SK-N-SH (cell line): ENCODE data around the gene SLC22A15. TPM values are rescaled to one million over a fixed set of nuclear protein-coding genes. Genes with fewer than 3 reads are reported as not detected.

Experiments
- CTCF ChIA-PET: fragments of 300-600, 350-600 bp; formaldehyde crosslinking; extraction: SDS; loops from one replicate; lab custom pipeline; 2021; lab: Yijun Ruan, JAX
- POLR2A ChIA-PET: fragments of 350-600 bp; sonication (Branson Sonifier 250); formaldehyde crosslinking; extraction: SDS; loops from one replicate; lab custom pipeline; 2020; ENCODE audit warnings: antibody characterized with exemption, inconsistent platforms; lab: Yijun Ruan, JAX
- DNase-seq: peaks from one replicate; pipeline ENCODE4 v3.0.0; 2012
- H2AFZ ChIP-seq: fragments of 200-600 bp; sonication (generic); 2 replicates; pipeline ENCODE4 v1.8.1; 2016; ENCODE audit warnings: antibody characterized with exemption, mild to moderate bottlenecking, low read depth
- H3F3A ChIP-seq: fragments of 200-600 bp; sonication (generic); replicated peaks from 2 replicates; pipeline ENCODE3; 2016; ENCODE audit warnings: antibody characterized with exemption, mild to moderate bottlenecking; ENCODE audit not compliant: insufficient read depth
- H3K27ac ChIP-seq, 2 experiments: fragments of 200-500 bp in 1 of 2; fragments of 200-600 bp in 1 of 2; sonication (Bioruptor generic) in 1 of 2; sonication (generic), shearing (Covaris generic) in 1 of 2; 2 replicates each; pipeline versions ENCODE4 v1.5.1 to v1.6.1; 2014 to 2016; ENCODE audit warnings: low read depth in 2 of 2, inconsistent platforms in 1 of 2, low read length in 1 of 2, mild to moderate bottlenecking in 1 of 2, mixed read lengths in 1 of 2
- H3K27me3 ChIP-seq: fragments of 200-600 bp; sonication (generic), shearing (Covaris generic); 2 replicates; pipeline ENCODE4 v1.6.1; 2016; ENCODE audit warnings: mixed run types; ENCODE audit not compliant: insufficient read depth
- H3K36me3 ChIP-seq, 2 experiments: fragments of 200-500 bp in 1 of 2; fragments of 200-600 bp in 1 of 2; sonication (Bioruptor generic) in 1 of 2; sonication (generic) in 1 of 2; replicated peaks in 1 of 2; 2 replicates each; pipeline versions ENCODE3 to v1.5.1; 2014 to 2016; ENCODE audit warnings: low read length in 1 of 2, mild to moderate bottlenecking in 1 of 2; ENCODE audit not compliant: insufficient read depth in 2 of 2, control insufficient read depth in 1 of 2
- H3K4me1 ChIP-seq, 2 experiments: fragments of 200-500 bp in 1 of 2; fragments of 200-600 bp in 1 of 2; sonication (Bioruptor generic) in 1 of 2; sonication (generic), shearing (Covaris generic) in 1 of 2; 2 replicates each; pipeline versions ENCODE4 v1.5.1 to v1.6.1; 2014 to 2016; ENCODE audit warnings: low read depth in 1 of 2, low read length in 1 of 2, mixed run types in 1 of 2; ENCODE audit not compliant: insufficient read depth in 2 of 2, control insufficient read depth in 1 of 2
- H3K4me2 ChIP-seq: fragments of 200-600 bp; sonication (generic), shearing (Covaris generic); 2 replicates; pipeline ENCODE4 v1.6.1; 2017; ENCODE audit warnings: mixed run types
- H3K4me3 ChIP-seq, 2 experiments: fragments of 200-500 bp in 1 of 2; fragments of 200-600 bp in 1 of 2; sonication (Bioruptor generic) in 1 of 2; sonication (generic), shearing (Covaris generic) in 1 of 2; 2 replicates each; pipeline versions ENCODE4 v1.5.1 to v1.8.1; 2014 to 2016; ENCODE audit warnings: low read depth in 2 of 2, inconsistent platforms in 1 of 2, low read length in 1 of 2, mild to moderate bottlenecking in 1 of 2, mixed read lengths in 1 of 2, moderate library complexity in 1 of 2
- H3K79me2 ChIP-seq: fragments of 200-600 bp; sonication (generic); 2 replicates; pipeline ENCODE4 v1.8.1; 2017; ENCODE audit warnings: mild to moderate bottlenecking; ENCODE audit not compliant: insufficient read depth
- H3K9ac ChIP-seq: fragments of 200-600 bp; sonication (generic); 2 replicates; pipeline ENCODE4 v1.6.1; 2017; ENCODE audit warnings: mixed run types
- H3K9me2 ChIP-seq: fragments of 200-600 bp; sonication (generic); 2 replicates; pipeline ENCODE4 v1.6.1; 2017; ENCODE audit warnings: mixed run types
- H3K9me3 ChIP-seq: fragments of 200-600 bp; sonication (generic); 2 replicates; pipeline ENCODE4 v1.6.1; 2017; ENCODE audit warnings: mixed run types, mild to moderate bottlenecking, moderate library complexity
- H4K20me1 ChIP-seq: fragments of 200-600 bp; sonication (generic); 2 replicates; pipeline ENCODE4 v1.6.1; 2017; ENCODE audit warnings: mild to moderate bottlenecking, mixed run types; ENCODE audit not compliant: insufficient read depth
- CHD2 ChIP-seq: fragments of 150-350 bp; IDR thresholded peaks from 2 replicates; pipeline ENCODE4 v1.6.1; 2018; ENCODE audit warnings: low read length; ENCODE audit not compliant: partially characterized antibody
- ELF1 ChIP-seq: IDR thresholded peaks from 2 replicates; pipeline ENCODE4 v1.4.0; 2012
- EP300 ChIP-seq, 2 experiments: IDR thresholded peaks; 2 replicates each; pipeline versions ENCODE4 v1.4.0 to v1.6.1; 2012; ENCODE audit warnings: borderline replicate concordance in 1 of 2, low read depth in 1 of 2, low read length in 1 of 2
- EZH2phosphoT487 ChIP-seq: fragments of 200-600 bp; sonication (generic); IDR thresholded peaks from 2 replicates; pipeline ENCODE4 v1.6.1; 2017; ENCODE audit warnings: low read depth, mixed run types, mild to moderate bottlenecking, antibody characterized with exemption, moderate library complexity, borderline replicate concordance
- FOXM1 ChIP-seq: IDR thresholded peaks from 2 replicates; pipeline ENCODE4 v1.4.0; 2012; ENCODE audit warnings: low read depth, mild to moderate bottlenecking
- GATA2 ChIP-seq: sonication (generic); formaldehyde crosslinking; IDR thresholded peaks from 2 replicates; pipeline ENCODE4 v1.5.0; 2020; ENCODE audit warnings: mild to moderate bottlenecking, missing genetic modification reagents
- JUND ChIP-seq: IDR thresholded peaks from 2 replicates; pipeline ENCODE4 v1.4.0; 2012
- MEF2A ChIP-seq: IDR thresholded peaks from 2 replicates; pipeline ENCODE4 v1.4.0; 2012; ENCODE audit warnings: low read depth, borderline replicate concordance
- MXI1 ChIP-seq: IDR thresholded peaks from 2 replicates; pipeline ENCODE4 v1.6.1; 2012; ENCODE audit warnings: mild to moderate bottlenecking, low read depth, low read length, improper control_type of control experiment
- NRF1 ChIP-seq: IDR thresholded peaks from 2 replicates; pipeline ENCODE4 v1.6.1; 2012; ENCODE audit warnings: low read depth, mild to moderate bottlenecking, low read length
- RCOR1 ChIP-seq: fragments of 150-350 bp; IDR thresholded peaks from 2 replicates; pipeline ENCODE4 v1.6.1; 2017; ENCODE audit warnings: antibody characterized with exemption, low read length
- SIN3A ChIP-seq: IDR thresholded peaks from 2 replicates; pipeline ENCODE4 v1.6.1; 2012; ENCODE audit warnings: low read depth, mild to moderate bottlenecking, low read length, moderate library complexity, borderline replicate concordance
- SMC3 ChIP-seq: IDR thresholded peaks from 2 replicates; pipeline ENCODE4 v1.6.1; 2012; ENCODE audit warnings: low read depth, low read length, improper control_type of control experiment
- TAF1 ChIP-seq: IDR thresholded peaks from 2 replicates; pipeline ENCODE4 v1.6.1; 2012; ENCODE audit warnings: low read depth, mild to moderate bottlenecking, low read length, moderate library complexity, borderline replicate concordance
- TEAD4 ChIP-seq: IDR thresholded peaks from 2 replicates; pipeline ENCODE4 v1.4.0; 2012; ENCODE audit warnings: mild to moderate bottlenecking, borderline replicate concordance; ENCODE audit not compliant: insufficient read depth
- WGBS: methylation state at CpG from one replicate; pipeline ENCODE4 v1.1.6; 2017; ENCODE audit warnings: low lambda C conversion rate; 5-methylcytosine and 5-hydroxymethylcytosine counted together
- polyA plus RNA-seq, 3 experiments: library from polyadenylated mRNA; depleted of rRNA; stranded (reverse); fragments of >200 nt; gene quantifications; 2 replicates each; pipeline ENCODE4 v1.2.3, GENCODE V29; 2012
- TF ChIP-seq, protein P1 (sequence below): IDR thresholded peaks from 2 replicates; pipeline ENCODE4 v1.4.0; 2012; ENCODE audit warnings: low read depth, borderline replicate concordance
- TF ChIP-seq, protein P2 (sequence below): IDR thresholded peaks from 2 replicates; pipeline ENCODE4 v1.4.0; 2012; ENCODE audit warnings: low read depth
- TF ChIP-seq, protein P3 (sequence below): IDR thresholded peaks from 2 replicates; pipeline ENCODE4 v1.6.1; 2012; ENCODE audit warnings: mild to moderate bottlenecking, low read depth, low read length, moderate library complexity
- TF ChIP-seq, protein P4 (sequence below): IDR thresholded peaks from 2 replicates; pipeline ENCODE4 v1.4.0; 2012; ENCODE audit warnings: low read depth, borderline replicate concordance
- TF ChIP-seq, protein P5 (sequence below): IDR thresholded peaks from 2 replicates; pipeline ENCODE4; 2012
- TF ChIP-seq, protein P6 (sequence below): fragments of 150-350 bp; IDR thresholded peaks from 2 replicates; pipeline ENCODE4 v1.6.1; 2016; ENCODE audit warnings: mild to moderate bottlenecking, low read depth, low read length

SLC22A15 gene
- polyA plus RNA-seq, 1 of the 3 experiments (the other 2 are of a cell fraction): 0.13 TPM

DNA sequence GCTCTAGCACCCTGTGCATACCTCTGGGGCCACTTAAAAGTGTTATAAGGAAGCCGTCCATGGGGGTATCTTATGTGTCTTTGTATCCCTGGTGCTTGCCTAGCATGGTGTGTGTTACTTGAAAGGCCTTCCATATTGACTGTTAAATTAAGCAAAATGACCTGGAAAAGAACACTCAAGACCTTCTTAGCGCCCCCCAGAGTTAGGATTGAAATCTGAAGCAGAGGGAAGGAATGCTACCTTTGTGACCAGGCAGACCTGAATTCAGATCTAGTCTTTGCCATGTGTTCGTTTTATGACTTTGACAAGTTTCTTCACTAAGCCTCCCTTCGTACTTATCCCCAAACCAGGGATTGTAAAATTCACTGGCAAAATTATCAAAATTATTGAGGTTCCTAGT, 59.9 kb downstream of the SLC22A15 start (continued):
- TF ChIP-seq, protein P1, sequence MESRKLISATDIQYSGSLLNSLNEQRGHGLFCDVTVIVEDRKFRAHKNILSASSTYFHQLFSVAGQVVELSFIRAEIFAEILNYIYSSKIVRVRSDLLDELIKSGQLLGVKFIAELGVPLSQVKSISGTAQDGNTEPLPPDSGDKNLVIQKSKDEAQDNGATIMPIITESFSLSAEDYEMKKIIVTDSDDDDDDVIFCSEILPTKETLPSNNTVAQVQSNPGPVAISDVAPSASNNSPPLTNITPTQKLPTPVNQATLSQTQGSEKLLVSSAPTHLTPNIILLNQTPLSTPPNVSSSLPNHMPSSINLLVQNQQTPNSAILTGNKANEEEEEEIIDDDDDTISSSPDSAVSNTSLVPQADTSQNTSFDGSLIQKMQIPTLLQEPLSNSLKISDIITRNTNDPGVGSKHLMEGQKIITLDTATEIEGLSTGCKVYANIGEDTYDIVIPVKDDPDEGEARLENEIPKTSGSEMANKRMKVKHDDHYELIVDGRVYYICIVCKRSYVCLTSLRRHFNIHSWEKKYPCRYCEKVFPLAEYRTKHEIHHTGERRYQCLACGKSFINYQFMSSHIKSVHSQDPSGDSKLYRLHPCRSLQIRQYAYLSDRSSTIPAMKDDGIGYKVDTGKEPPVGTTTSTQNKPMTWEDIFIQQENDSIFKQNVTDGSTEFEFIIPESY: no peak

DNA sequence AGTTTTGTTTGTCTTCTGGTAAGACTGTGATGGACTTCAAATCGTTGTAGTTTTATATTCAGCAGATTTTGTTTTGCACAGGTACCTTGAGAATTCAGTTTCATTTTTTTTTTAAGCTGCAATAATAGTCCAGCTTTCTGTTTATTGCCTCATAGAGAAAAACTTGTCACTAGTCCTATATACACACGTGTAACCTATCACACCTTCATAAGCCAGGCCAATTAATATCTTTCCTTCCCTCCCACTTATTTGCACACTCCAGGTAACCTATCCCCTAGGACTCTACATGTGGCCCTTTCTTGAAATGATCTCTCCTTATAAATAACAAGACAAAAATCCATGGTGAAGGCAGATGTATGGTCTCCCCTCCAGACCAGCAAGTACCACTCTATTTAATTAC, 62.4 kb downstream of the SLC22A15 start:
- no peaks in the 10 kb centered on the region for H3K36me3 ChIP-seq
- H3K27ac ChIP-seq: no peak overlapping the region
- CTCF ChIA-PET: interaction anchor here (0.8 to 2.7 kb wide), 3 partner anchors 9 to 218 kb away, joined by 3 to 10 read pairs (median 3); no protein-coding TSS in a partner anchor
- POLR2A ChIA-PET: no interaction called here
- no peaks in the 10 kb centered on the region for H3F3A ChIP-seq
- 4% methylated on average over 2 of the region's 2 CpGs for WGBS
- H3K4me2 ChIP-seq: no peak overlapping the region
- H3K9ac ChIP-seq: no peak overlapping the region
- DNase-seq: no peak
- no peaks in the 10 kb centered on the region for H4K20me1 ChIP-seq
- no peaks in the 10 kb centered on the region for H3K9me2 ChIP-seq
- no peaks in the 10 kb centered on the region for H3K27me3 ChIP-seq
- TF ChIP-seq MEF2A: no peak
- TF ChIP-seq MXI1: no peak
- TF ChIP-seq TEAD4: no peak
- TF ChIP-seq EP300 (IDR thresholded peaks at IDR 0.05; ENCODE audit: borderline replicate concordance in 1 of 2, low read depth in 1 of 2, low read length in 1 of 2): no peak
- no peak for TF ChIP-seq ELF1
- no peak for TF ChIP-seq JUND
- TF ChIP-seq, protein P2, sequence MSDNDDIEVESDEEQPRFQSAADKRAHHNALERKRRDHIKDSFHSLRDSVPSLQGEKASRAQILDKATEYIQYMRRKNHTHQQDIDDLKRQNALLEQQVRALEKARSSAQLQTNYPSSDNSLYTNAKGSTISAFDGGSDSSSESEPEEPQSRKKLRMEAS: no peak
- TF ChIP-seq NRF1: no peak
- TF ChIP-seq FOXM1: no peak
- no peak for TF ChIP-seq EZH2phosphoT487
- TF ChIP-seq, protein P3, sequence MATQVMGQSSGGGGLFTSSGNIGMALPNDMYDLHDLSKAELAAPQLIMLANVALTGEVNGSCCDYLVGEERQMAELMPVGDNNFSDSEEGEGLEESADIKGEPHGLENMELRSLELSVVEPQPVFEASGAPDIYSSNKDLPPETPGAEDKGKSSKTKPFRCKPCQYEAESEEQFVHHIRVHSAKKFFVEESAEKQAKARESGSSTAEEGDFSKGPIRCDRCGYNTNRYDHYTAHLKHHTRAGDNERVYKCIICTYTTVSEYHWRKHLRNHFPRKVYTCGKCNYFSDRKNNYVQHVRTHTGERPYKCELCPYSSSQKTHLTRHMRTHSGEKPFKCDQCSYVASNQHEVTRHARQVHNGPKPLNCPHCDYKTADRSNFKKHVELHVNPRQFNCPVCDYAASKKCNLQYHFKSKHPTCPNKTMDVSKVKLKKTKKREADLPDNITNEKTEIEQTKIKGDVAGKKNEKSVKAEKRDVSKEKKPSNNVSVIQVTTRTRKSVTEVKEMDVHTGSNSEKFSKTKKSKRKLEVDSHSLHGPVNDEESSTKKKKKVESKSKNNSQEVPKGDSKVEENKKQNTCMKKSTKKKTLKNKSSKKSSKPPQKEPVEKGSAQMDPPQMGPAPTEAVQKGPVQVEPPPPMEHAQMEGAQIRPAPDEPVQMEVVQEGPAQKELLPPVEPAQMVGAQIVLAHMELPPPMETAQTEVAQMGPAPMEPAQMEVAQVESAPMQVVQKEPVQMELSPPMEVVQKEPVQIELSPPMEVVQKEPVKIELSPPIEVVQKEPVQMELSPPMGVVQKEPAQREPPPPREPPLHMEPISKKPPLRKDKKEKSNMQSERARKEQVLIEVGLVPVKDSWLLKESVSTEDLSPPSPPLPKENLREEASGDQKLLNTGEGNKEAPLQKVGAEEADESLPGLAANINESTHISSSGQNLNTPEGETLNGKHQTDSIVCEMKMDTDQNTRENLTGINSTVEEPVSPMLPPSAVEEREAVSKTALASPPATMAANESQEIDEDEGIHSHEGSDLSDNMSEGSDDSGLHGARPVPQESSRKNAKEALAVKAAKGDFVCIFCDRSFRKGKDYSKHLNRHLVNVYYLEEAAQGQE: no peak
- TF ChIP-seq SMC3: no peak
- no peak for TF ChIP-seq TAF1
- no peak for TF ChIP-seq CHD2
- TF ChIP-seq SIN3A: no peak
- TF ChIP-seq, protein P4, sequence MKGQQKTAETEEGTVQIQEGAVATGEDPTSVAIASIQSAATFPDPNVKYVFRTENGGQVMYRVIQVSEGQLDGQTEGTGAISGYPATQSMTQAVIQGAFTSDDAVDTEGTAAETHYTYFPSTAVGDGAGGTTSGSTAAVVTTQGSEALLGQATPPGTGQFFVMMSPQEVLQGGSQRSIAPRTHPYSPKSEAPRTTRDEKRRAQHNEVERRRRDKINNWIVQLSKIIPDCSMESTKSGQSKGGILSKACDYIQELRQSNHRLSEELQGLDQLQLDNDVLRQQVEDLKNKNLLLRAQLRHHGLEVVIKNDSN: no peak
- TF ChIP-seq GATA2 (CRISPR knock-in tag): no peak
- TF ChIP-seq, protein P5, sequence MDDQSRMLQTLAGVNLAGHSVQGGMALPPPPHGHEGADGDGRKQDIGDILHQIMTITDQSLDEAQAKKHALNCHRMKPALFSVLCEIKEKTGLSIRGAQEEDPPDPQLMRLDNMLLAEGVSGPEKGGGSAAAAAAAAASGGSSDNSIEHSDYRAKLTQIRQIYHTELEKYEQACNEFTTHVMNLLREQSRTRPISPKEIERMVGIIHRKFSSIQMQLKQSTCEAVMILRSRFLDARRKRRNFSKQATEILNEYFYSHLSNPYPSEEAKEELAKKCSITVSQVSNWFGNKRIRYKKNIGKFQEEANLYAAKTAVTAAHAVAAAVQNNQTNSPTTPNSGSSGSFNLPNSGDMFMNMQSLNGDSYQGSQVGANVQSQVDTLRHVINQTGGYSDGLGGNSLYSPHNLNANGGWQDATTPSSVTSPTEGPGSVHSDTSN: no peak
- TF ChIP-seq RCOR1: no peak
- TF ChIP-seq, protein P6, sequence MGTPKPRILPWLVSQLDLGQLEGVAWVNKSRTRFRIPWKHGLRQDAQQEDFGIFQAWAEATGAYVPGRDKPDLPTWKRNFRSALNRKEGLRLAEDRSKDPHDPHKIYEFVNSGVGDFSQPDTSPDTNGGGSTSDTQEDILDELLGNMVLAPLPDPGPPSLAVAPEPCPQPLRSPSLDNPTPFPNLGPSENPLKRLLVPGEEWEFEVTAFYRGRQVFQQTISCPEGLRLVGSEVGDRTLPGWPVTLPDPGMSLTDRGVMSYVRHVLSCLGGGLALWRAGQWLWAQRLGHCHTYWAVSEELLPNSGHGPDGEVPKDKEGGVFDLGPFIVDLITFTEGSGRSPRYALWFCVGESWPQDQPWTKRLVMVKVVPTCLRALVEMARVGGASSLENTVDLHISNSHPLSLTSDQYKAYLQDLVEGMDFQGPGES: no peak
- no peak overlapping the region for H2AFZ ChIP-seq
- no peaks in the 10 kb centered on the region for H3K79me2 ChIP-seq
- no peak overlapping the region for H3K4me3 ChIP-seq
- H3K9me3 ChIP-seq: no peaks in the 10 kb centered on the region
- H3K4me1 ChIP-seq: no peaks in the 10 kb centered on the region
